C4-2B (cell line): ENCODE data around the gene NEU4.

Experiments
- CTCF ChIP-seq: fragments of 450-650 bp; conservative IDR thresholded peaks from 2 replicates; pipeline ENCODE4 v1.5.1; 2017; ENCODE audit warnings: mild to moderate bottlenecking
- ZFX ChIP-seq: fragments of 450-650 bp; IDR thresholded peaks from 2 replicates; pipeline ENCODE4 v1.6.1; 2017

- no peak for TF ChIP-seq CTCF
- TF ChIP-seq ZFX = no peak
Measured at GRCh38 chr2:241835611-241836010, 26.6 kb downstream of the NEU4 start.
